ENCODE data around the gene CDC23.

- TF ChIP-seq, protein P1, sequence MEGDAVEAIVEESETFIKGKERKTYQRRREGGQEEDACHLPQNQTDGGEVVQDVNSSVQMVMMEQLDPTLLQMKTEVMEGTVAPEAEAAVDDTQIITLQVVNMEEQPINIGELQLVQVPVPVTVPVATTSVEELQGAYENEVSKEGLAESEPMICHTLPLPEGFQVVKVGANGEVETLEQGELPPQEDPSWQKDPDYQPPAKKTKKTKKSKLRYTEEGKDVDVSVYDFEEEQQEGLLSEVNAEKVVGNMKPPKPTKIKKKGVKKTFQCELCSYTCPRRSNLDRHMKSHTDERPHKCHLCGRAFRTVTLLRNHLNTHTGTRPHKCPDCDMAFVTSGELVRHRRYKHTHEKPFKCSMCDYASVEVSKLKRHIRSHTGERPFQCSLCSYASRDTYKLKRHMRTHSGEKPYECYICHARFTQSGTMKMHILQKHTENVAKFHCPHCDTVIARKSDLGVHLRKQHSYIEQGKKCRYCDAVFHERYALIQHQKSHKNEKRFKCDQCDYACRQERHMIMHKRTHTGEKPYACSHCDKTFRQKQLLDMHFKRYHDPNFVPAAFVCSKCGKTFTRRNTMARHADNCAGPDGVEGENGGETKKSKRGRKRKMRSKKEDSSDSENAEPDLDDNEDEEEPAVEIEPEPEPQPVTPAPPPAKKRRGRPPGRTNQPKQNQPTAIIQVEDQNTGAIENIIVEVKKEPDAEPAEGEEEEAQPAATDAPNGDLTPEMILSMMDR (IDR thresholded peaks at IDR 0.05; ENCODE audit: insufficient read depth, low read length, poor library complexity, severe bottlenecking): no peak
- TF ChIP-seq EZH2phosphoT487 (conservative IDR thresholded peaks at IDR 0.05; ENCODE audit: low read length): no peak
Measured at GRCh38 chr5:138186002-138186447, 27.1 kb downstream of the CDC23 start.
